Superior temporal gyrus (tissue), 1 donor: ENCODE measurements around the gene DLG2.

Experiments used
- DNase-seq: peaks from one replicate; pipeline ENCODE4 v3.0.0-alpha.2; 2016; ENCODE audit errors: extremely low spot score

The DLG2 gene

DNA sequence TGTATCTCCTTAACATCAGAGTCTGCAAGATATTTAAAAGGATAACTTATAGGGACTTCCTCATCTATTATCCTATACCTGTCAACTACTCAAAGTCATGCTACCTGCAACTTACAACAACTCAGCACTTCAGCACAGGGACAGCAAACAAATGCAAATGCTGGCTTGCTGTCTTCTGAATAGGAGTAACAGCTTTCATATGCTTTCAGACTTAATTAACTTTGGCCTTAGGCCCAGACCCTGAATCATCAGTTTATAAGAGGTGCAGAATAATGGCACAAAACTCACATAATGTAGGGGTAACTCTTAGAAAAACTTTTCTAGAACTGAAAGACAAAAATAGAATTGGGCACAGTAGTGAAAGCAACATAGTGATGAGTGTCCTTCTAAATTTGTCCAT lies 953.4 kb downstream of the DLG2 start:
- DNase-seq = peak; percentile 75

DNA sequence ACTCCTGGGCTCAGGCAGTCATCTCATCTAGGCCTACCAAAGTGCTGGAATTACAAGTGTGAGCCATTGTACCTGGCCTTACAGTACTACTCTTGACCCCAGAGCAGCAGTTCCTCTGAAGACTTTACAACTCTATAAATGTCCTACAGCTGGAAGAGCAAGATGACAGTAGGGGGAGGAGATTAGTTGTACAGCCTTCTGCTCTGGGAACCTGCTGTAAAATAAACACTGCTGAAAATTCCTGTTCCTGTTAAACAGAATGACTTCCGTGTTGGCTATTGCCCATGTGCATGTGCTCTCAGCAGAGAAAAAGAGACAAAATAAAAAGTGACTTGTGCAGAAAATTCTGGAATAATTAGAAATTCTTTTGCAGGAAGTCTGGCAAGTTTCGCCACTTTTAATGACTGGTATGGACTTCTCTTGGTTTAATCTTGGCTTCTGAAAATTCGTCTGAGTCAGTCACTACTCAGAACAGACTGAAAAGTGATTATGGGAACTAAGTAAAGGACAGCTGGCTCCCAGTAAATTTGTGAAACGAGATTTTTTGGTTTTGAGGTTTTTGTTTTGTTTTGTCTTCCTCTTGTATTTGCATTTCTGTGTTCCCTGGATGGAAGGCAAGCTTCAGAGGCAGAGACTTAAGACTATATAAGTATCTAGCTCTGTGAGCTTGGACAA lies 955.7 kb downstream of the DLG2 start:
- no peak for DNase-seq

DNA sequence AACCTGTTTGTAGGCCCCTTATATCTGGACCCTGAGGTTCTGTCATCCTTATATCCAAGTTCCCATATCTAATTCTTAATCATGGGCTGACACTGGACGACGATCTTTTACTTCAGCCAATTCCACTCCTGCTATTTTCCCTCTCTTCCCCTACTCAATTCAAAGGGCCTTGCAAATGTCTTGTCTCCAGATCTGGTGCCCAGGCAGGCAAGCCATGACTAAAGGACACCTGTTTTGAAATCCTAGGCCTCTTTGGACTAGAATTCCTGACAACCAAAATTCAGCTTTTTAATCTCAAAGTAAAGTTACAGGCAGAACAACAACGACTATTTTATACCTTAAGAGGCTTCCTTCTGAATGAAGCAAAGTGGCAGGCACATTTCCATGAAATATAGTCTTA lies 963.4 kb downstream of the DLG2 start:
- DNase-seq = no peak

DNA sequence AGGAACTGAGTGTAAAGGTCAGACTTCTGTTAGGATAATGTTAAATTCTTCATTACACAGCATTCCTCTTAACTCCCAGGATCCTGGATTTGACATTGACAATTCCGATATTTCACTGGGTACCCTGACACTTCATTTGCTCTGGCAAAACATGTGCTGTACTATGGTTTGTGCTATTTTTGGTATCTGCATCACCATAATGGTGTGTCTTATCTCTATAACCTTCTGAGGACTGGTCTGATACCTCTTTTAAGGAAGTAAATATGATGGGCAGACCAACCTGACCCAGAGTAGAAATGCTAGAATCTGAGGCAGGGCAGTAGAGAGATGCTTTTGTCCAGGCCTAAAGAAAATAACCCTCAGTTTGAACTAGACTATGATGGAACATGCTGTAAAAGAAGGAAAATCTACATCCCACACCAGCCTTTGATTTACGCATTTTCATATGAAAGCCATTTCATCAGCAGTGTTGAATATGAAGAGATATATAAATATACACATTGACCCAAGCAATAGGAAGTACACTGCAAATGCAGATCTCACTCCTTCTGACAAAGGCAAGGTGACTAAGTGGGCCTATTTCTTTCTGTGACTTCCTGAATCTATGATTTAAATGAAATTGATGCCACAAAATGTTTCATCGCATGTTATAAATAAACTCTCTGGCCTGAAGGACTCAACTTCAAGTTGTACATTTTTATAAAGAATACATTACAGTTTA lies 966.7 kb downstream of the DLG2 start:
- no peak for DNase-seq

DNA sequence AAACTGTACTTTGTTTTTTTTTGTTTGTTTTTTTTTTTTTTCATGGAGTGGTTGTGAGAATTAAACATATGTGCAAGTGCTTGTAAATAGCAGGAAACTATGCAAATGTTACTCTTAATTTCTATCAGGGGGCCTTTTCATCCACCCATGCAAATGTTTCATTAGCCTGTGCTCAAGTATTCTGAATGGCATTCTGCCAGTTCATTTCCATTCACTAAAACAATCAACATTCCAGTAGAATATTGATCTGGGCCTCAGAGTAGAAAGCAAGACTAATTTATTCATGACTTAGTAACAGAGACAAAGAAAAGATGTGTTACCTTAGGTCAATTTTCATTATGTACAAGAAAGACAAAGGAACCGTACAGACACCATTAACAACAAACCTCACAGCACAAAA lies 971.4 kb downstream of the DLG2 start:
- DNase-seq = no peak

DNA sequence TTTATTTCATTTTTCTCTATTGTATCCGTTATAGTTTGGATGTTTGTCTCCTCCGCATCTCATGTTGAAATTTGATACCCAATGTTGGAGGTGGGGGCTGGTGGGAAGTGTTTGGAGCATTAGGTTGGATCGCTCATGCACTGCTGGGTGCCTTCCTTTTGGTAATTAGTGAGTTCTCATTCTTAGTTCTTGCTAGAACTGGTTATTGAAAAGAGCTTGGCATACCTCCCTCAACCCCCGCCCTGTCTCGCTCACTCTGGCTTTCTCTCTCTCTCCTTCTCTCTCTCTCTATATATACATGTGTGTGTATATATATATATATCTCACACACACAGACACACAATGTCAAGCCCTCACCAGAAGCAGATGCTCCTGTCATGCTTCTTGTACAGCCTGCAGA lies 978.7 kb downstream of the DLG2 start:
- no peak for DNase-seq

DNA sequence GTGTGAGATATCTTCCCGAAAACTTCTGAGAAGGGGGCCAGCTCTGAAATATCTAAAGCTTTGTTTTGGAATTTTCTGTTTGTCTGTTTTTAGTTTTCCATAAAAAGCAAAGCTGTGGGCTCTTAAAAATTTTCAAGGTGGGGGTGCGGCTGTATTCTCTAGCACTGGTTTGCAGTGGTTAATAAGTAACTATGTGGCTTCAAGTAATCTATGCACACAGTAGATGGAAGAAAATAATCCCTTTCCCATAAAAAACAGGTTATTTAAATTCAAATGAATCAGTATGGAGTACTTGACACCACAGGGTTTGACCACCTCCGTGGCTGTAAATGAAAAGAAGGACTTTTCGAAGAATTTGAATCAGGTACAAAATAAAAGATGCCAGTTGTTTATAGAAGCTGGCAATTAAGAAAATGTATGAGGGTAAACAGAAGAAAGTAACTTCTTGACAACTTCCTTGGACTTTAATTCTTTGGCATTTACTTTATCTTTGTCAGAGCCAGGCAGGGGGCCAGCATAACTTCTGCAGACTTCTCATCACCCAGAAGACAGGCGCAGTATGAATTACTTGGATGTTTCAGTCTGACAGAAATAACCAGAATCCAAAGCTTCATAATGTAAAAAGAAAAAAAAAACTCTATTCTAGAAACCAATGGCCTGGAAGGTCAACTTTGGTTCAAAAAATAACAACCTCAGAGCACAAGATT lies 981.0 kb downstream of the DLG2 start:
- DNase-seq = no peak

DNA sequence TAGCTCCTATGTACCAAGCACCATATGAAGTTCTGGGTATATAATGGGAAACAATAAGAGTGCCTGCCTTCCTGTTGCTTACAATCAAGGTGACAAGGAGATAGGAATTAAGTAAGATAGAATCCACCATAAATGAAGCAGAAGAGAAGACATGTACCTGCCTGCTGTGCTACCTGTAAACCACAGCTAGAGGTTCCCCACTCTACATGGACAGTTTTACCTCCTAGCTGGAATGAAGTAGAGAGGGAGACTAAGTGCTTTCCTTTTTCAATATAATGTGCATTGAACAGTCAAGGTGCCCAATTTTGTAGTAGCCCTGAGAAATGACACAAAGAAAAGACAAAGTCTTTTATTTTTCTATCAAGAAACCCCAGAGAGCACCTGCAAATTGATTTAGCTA lies 984.6 kb downstream of the DLG2 start:
- no peak for DNase-seq

DNA sequence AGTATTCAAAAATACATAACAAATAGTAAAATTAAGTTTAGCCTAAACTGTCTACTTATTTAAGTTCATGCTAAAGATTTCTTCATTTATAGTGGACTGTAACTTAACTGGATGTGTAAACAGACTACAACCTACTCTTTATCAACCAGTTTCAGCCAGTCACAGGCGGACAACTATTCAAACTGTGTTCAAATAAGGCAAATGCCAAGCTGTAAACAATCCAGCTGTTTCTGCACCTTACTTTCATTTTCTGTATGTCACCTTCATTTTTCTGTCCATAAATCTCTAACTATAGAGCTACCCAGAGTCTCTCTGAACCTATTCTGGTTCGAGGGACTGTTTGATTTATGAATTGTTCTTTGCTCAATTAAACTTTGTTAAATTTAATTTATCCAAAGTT lies 992.8 kb downstream of the DLG2 start:
- no peak for DNase-seq

DNA sequence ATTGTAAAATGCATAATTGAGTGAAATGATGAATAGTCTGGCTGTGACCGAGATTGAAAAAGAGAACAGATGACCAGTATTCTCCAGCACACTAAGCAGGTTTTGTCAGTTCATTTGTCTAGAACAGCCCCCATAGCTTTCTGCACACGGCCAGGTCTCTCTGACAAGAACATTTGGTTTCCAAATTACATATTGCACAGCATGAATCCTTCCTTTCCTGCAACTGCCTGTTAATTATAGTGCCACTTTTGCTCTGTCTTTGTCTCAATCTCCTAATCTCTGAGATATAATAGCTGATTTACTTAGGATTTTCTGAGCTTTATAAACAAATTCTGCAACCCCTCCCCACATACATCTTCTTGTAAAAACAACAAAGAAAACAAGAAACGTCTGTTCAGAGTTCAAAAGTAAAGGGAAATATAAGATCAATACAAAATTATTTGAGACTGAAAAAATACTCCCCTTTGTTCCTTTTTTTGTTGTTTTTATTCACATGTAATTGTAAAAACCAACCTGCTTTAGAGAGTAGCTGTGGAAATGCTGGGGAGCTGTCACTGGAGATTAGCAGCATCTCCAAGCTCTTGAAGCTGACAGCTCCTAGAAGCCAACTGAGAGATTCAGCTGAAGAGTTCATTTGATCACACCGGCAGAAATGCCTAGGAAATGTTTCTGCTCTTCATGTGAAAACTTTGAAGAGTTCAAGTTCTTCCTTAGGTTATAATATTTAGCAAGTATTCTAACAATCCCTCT lies 998.1 kb downstream of the DLG2 start:
- no peak for DNase-seq

DNA sequence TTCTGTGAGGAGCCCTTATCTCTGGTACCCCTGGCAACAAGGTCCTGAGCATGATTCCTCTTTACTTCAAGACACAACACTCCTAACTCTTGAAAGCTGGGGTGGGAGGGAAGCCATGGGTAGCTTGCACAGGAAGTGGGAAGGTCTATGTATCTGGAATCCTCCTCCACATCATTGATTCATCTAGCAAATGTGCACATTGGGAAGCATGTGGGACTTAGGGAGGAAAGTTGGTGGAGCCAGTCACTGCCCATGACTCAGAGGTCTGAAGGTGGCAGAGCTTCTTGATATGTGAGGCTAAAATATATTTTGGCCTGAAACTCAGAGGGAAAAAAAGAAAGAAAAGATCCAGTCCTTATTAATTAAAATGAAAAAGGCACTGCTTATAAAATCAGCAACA lies 1000.9 kb downstream of the DLG2 start:
- DNase-seq = no peak

DNA sequence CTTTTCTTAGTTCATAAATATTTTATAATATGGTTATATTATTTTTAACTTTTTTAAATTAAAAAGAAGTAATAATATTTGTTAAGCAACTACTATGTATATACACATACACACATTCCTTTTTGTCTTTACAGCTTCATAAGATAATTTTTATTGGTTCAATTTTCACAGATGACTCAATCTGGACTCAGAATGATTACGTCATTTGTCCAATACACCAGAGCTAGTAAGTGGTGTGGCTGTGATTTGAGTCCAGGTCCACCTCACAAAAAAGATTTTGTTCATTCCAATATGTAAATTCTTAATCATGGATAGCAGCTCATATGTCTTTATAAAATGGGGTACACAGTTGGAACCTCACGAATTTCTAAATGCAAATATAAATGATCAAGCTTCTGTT lies 1014.5 kb downstream of the DLG2 start:
- no peak for DNase-seq

DNA sequence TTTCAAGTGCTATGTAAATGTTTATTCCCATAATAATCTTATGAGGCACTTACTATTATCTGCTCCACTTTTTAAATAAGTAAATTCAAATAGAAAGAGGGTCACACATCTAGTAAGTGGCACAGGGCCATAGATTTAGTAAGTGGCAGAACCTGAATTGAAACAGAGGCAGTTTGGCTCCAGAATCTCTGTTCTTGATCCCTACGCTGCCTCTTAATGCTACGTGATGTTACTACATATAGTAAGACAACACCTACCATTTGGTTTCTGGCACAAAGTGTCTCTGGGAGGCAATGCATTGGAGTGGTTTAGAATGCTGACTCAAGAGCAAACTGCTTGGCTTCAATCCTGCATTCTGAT lies 1018.3 kb downstream of the DLG2 start:
- no peak for DNase-seq

DNA sequence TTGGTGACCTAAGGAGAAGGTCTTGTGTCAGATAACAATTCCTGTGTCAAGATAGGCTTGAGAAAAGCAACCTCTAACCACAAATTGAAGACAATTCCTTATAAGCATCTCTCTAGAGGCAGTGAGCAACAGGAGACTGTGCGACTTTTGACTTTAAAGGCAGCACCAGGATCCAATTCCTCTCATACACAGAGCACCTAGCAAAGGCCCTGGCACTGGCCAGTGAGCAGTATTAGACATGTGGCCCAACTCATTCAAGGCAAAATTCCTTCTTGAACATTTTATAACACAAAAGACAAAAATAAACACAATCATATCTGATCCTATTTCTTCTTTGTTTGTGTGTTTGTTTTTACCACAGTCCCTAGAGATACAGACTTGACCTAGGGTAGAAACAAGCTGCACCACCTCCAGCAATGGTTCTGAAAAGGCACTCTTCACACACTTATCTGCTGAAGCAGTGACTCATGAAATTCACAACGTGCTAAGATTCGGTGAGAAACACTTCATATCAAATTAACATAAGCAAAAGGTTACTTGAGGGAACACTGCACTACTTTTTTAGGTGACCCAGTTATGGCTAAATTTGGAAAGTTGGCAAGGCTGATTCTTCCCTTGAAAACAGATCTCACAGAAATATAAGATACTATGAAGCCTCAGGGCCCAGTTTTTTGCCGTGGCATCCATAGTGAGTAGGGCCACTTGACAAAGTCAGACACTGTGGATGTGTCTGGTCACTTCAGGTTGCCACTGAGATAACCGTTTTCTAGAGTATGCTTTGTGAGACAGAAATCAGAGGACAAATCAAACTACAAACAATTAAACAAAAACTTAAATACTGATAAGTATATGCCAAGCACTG lies 1018.9 kb downstream of the DLG2 start:
- DNase-seq = no peak

DNA sequence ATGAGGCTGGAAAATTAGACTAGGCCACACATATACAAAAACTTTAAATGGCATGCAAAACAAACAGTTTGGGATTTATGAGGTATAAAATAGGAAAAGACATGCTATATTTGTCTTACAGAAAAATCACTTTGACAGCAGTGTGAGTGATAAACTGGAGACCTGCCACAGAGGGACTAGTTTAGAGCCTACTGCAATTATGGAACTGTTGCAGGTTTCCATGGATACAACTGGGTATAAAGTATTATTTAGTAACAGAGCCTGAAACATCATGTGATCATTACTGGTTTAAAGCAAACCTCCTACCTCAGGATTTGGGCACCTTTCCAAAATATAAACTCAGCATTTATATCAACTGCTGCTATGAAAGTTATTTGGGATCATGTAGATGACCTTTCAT lies 1032.5 kb downstream of the DLG2 start:
- DNase-seq = no peak

DNA sequence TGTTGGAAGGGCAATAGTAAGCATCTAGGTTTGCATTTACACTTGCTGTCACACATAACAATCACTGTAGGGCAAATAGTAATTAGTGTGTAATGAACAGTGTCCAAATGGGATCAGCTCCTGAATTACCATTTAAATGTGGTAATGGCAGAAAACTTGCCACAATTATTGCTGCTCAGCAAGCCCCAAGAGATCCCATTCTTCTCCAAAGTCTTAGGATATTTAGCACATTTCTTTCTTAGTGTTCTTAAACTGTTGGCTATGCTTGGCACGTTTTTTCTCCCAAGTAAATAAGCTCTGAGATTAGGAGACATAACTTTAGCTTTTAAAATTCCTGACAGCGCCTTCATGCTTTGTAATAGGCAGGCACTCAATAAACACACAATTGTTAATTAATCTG lies 1037.0 kb downstream of the DLG2 start:
- DNase-seq = no peak

DNA sequence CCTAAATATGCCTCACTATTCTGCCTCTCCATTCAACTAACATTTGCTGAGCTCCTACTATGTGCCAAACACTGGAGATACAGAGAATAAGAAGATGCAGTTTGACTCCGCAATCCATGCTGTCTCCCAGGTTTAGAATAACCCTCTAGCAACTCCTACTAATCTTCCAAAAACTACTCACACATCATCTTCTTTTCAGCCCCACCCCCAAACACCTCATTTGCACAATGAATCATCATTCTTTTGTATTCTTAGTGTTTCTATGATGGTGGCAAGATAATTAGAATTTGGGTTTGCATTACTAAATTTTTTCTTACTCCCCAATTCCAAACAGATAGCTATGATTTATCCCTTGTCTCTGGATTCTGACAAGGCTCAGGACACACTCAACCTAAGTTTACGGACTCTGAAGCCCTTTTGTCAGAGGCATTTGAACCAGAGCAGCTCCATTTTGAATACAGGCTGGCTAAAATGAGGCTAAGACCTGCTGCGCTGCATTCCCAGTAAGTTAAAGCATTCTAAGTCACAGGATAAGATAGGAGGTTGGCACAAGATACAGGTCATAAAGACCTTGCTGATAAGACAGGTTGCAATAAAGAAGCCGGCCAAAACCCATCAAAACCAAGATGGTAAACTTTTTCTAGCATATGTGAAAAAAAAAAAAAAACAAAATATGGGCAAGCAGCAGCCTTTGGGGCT lies 1038.9 kb downstream of the DLG2 start:
- DNase-seq = no peak

DNA sequence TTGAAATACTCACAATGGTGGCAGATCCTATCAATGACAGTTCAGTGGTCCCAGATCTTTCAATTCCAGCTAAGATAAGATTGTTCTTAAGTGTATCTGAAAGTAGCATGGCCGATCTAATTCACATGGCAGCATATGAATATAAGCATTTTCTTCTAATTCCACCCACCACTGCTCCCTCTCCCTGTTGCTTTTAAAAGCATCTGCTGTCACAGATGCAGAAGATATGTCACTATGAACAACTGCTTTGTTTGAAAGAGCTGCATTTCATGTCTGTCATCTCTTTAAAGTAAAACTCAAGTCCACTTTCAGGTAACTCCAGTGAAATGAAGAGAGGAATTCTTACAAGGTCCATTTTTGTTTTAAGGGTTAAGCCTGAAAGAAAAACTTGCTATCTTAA lies 1044.0 kb downstream of the DLG2 start:
- DNase-seq = no peak

DNA sequence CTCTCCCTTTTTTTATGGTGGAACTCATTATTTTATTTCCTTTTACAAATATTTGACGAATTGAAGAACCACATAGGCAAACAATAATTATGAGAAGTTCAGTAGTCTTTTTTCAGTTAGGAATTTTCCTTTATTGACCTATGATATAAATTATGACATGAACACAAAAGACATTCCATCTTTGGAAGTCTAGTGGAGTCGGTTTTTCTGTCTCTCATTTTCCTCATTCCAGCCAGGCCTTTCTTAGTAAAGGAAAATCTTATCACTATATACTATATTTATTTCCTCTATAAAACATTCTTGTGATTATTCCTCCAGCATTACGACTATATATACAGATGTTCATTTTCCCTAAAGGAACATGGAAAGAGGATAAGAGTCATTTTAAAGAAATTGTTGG lies 1046.1 kb downstream of the DLG2 start:
- DNase-seq = no peak

DNA sequence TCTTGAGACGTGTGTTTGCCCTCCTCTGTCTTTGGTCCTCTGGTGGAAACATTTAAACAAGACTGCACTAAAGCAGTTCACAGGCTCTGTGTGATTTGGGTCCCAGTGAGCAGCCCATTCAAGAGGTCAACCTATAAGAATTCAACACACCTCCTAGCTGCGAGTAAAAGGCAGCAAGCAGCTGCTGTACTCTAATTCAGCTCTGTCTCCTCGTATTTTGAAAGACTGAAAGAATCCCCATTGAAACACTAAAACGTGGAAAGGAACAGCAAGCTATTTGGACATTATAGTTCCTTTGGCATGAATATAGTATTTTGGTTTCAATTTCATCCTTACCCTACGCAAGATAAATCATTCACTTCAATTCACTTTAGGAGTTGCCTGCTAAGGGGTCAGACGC lies 1046.7 kb downstream of the DLG2 start:
- no peak for DNase-seq

DNA sequence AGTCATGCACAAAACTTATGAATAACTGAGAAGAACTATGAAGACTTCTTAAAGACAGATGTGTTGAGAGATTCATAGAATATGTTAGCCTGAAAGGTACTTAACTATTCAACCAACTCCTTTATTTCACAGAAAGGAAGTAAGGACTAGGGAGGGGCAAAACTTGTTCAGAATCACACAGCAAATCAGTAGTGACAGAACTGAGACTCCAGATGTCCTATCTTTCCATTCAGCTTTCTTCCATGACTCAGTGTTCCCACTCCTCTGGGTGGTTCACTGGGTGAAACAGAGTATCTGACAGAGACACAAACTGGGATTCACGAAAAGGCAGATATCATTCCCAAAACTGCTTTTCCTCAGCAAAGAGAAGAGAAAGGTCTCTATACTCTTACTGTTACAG lies 1053.3 kb downstream of the DLG2 start:
- no peak for DNase-seq
